Neural cell (in vitro differentiated cells): ENCODE data around the gene ROBO1. TPM values are rescaled to one million over a fixed set of nuclear protein-coding genes. Genes with fewer than 3 reads are reported as not detected.

Experiments
- H2AFZ ChIP-seq: fragments of 200-600, 300-800 bp; sonication (generic), shearing (Covaris generic); 2 replicates; pipeline ENCODE4 v1.6.0; 2014; ENCODE audit warnings: low read depth, mild to moderate bottlenecking, antibody characterized with exemption, low read length, moderate library complexity
- H3F3A ChIP-seq: fragments of 200-600 bp; shearing (Covaris generic); 2 replicates; pipeline ENCODE4 v1.6.1; 2016; ENCODE audit warnings: mild to moderate bottlenecking, moderate library complexity, mixed read lengths, antibody characterized with exemption, low read length; ENCODE audit not compliant: insufficient read depth, poor library complexity, severe bottlenecking
- H3K27ac ChIP-seq: fragments of 200-600, 300-800 bp; sonication (generic), shearing (Covaris generic); 2 replicates; pipeline ENCODE4 v1.5.1; 2014; ENCODE audit warnings: mild to moderate bottlenecking, low read length, moderate library complexity
- H3K27me3 ChIP-seq: fragments of 300-800, 200-600 bp; sonication (generic), shearing (Covaris generic); 2 replicates; pipeline ENCODE4 v1.6.0; 2014; ENCODE audit warnings: mild to moderate bottlenecking, low read depth, low read length, moderate library complexity; ENCODE audit not compliant: insufficient read depth
- H3K36me3 ChIP-seq: fragments of 300-800, 200-600 bp; sonication (generic), shearing (Covaris generic); 2 replicates; pipeline ENCODE4 v1.5.1; 2014; ENCODE audit warnings: mild to moderate bottlenecking, antibody characterized with exemption, low read length, moderate library complexity; ENCODE audit not compliant: insufficient read depth
- H3K4me2 ChIP-seq: fragments of 300-800, 200-600 bp; sonication (generic), shearing (Covaris generic); 2 replicates; pipeline ENCODE4 v1.6.0; 2014; ENCODE audit warnings: mild to moderate bottlenecking, low read length
- H3K4me3 ChIP-seq: fragments of 300-800, 200-600 bp; sonication (generic), shearing (Covaris generic); 2 replicates; pipeline ENCODE4 v1.5.1; 2014; ENCODE audit warnings: mild to moderate bottlenecking, low read length, moderate library complexity
- H3K79me2 ChIP-seq: fragments of 200-600 bp; shearing (Covaris generic); replicated peaks from 2 replicates; pipeline ENCODE4 v1.6.0; 2014; ENCODE audit warnings: mild to moderate bottlenecking, low read length, moderate library complexity; ENCODE audit not compliant: insufficient read depth
- H3K9ac ChIP-seq: fragments of 300-800, 200-600 bp; sonication (generic), shearing (Covaris generic); 2 replicates; pipeline ENCODE4 v1.6.1; 2016; ENCODE audit warnings: mild to moderate bottlenecking, low read length, mixed read lengths
- H3K9me2 ChIP-seq: fragments of 200-600 bp; shearing (Covaris generic); 2 replicates; pipeline ENCODE4 v1.6.1; 2016; ENCODE audit warnings: mild to moderate bottlenecking, low read length, mixed read lengths; ENCODE audit not compliant: insufficient read depth
- H3K9me3 ChIP-seq: fragments of 200-600, 300-800 bp; sonication (generic), shearing (Covaris generic); 2 replicates; pipeline ENCODE4 v1.6.1; 2016; ENCODE audit warnings: mild to moderate bottlenecking, mixed run types, low read length, moderate library complexity, mixed read lengths
- H4K20me1 ChIP-seq: fragments of 200-600 bp; shearing (Covaris generic); 2 replicates; pipeline ENCODE4 v1.6.1; 2016; ENCODE audit warnings: mild to moderate bottlenecking, mixed run types; ENCODE audit not compliant: insufficient read depth
- CTCF ChIP-seq: fragments of 450-650 bp; IDR thresholded peaks from 2 replicates; pipeline ENCODE4 v1.5.1; 2014; ENCODE audit warnings: antibody characterized with exemption, mild to moderate bottlenecking, moderate library complexity; ENCODE audit not compliant: poor library complexity, severe bottlenecking
- EP300 ChIP-seq: fragments of 450-650 bp; conservative IDR thresholded peaks from 2 replicates; pipeline ENCODE4 v1.6.1; 2014; ENCODE audit warnings: antibody characterized with exemption, mild to moderate bottlenecking, moderate library complexity; ENCODE audit not compliant: poor library complexity, severe bottlenecking
- EZH2 ChIP-seq: fragments of 200-600, 300-800 bp; shearing (Covaris generic), sonication (generic); IDR thresholded peaks from 2 replicates; pipeline ENCODE4 v1.6.1; 2014; ENCODE audit warnings: antibody characterized with exemption, low read length, borderline replicate concordance, mild to moderate bottlenecking; ENCODE audit not compliant: insufficient read depth, poor library complexity, severe bottlenecking
- MXI1 ChIP-seq: fragments of 450-650 bp; conservative IDR thresholded peaks from 2 replicates; pipeline ENCODE4 v1.6.1; 2014; ENCODE audit warnings: antibody characterized with exemption, mild to moderate bottlenecking; ENCODE audit not compliant: poor library complexity, severe bottlenecking
- POLR2AphosphoS5 ChIP-seq: IDR thresholded peaks from 2 replicates; pipeline ENCODE4 v1.6.1; 2012
- RAD21 ChIP-seq: fragments of 450-650 bp; conservative IDR thresholded peaks from 2 replicates; pipeline ENCODE4 v1.6.1; 2014; ENCODE audit warnings: antibody characterized with exemption, mild to moderate bottlenecking, moderate library complexity
- REST ChIP-seq: IDR thresholded peaks from 2 replicates; pipeline ENCODE4 v1.6.1; 2012; ENCODE audit warnings: borderline replicate concordance
- SMC3 ChIP-seq: fragments of 450-650 bp; conservative IDR thresholded peaks from 2 replicates; pipeline ENCODE4 v1.6.1; 2014; ENCODE audit warnings: antibody characterized with exemption, mild to moderate bottlenecking, moderate library complexity; ENCODE audit not compliant: poor library complexity
- TAF1 ChIP-seq: IDR thresholded peaks from 2 replicates; pipeline ENCODE4 v1.6.1; 2012; ENCODE audit warnings: low read depth
- polyA plus RNA-seq: library from polyadenylated mRNA; depleted of rRNA; stranded (reverse); fragments of >200 nt; gene quantifications from 2 replicates; pipeline ENCODE4 v1.2.3, GENCODE V29; 2014

ROBO1 gene
- polyA plus RNA-seq, 1 donor from 2014 or later = 183 TPM

- TF ChIP-seq RAD21 (peak; percentile 47), EP300 (no peak), CTCF (peak; percentile 41), POLR2AphosphoS5 (peak; percentile 32), TAF1 (no peak), SMC3 (peak; percentile 12), EZH2 (no peak), MXI1 (peak; percentile 24), REST (no peak)
- H3K36me3 ChIP-seq = no peaks in the 10 kb centered on the region
- H3K79me2 ChIP-seq = peaks cover 55% of the 10 kb centered on the region
- H3K9me3 ChIP-seq = no peaks in the 10 kb centered on the region
- H3F3A ChIP-seq = no peaks in the 10 kb centered on the region
- peak overlapping the region; percentile 87 for H3K4me3 ChIP-seq
- H4K20me1 ChIP-seq = peaks cover 22% of the 10 kb centered on the region
- H2AFZ ChIP-seq = no peak overlapping the region
- no peaks in the 10 kb centered on the region for H3K9me2 ChIP-seq
- H3K27ac ChIP-seq = peak overlapping the region; percentile 82
- H3K9ac ChIP-seq = peak overlapping the region; percentile 70
- peak overlapping the region; percentile 56 for H3K4me2 ChIP-seq
- H3K27me3 ChIP-seq = peaks cover 5% of the 10 kb centered on the region
Observed at GRCh38 chr3:79018671-79019136, 749.1 kb downstream of the ROBO1 start.

GRCh38 chr3:79018265-79018664 is 749.5 kb downstream of the ROBO1 start:
- H3K9me3 ChIP-seq = no peaks in the 10 kb centered on the region

More at GRCh38 chr3:79018265-79018664, 749.5 kb downstream of the ROBO1 start:
- Histone ChIP-seq H2AFZ (no peak overlapping the region), H3K27me3 (peaks cover 5% of the 10 kb centered on the region), H3F3A (no peaks in the 10 kb centered on the region), H3K36me3 (no peaks in the 10 kb centered on the region), H3K9ac (peak overlapping the region; percentile 70), H3K27ac (peak overlapping the region; percentile 82), H3K9me2 (no peaks in the 10 kb centered on the region), H3K4me2 (peak overlapping the region; percentile 56), H3K79me2 (peaks cover 59% of the 10 kb centered on the region), H3K4me3 (peak overlapping the region; percentile 87), H4K20me1 (peaks cover 22% of the 10 kb centered on the region)
- TF ChIP-seq CTCF (no peak), TAF1 (no peak), MXI1 (no peak), EZH2 (no peak)
